GM18907 (cell line): ENCODE measurements around the gene DYSF.
A peak's percentile ranks its signal among the peaks of the same experiment; 100 is the strongest.

ENCODE experiments used
- ATAC-seq: cut with Tn5 transposase; IDR thresholded peaks from one replicate; pipeline ENCODE4 v1.9.1; 2021; ENCODE audit warnings: mild to moderate bottlenecking, moderate library complexity; ENCODE audit not compliant: unreplicated experiment

The DYSF gene

GRCh38 chr2:71521436-71521950 is 68.1 kb downstream of the DYSF start:
- no peak for ATAC-seq

GRCh38 chr2:71524476-71524875 is 71.1 kb downstream of the DYSF start:
- ATAC-seq, result no peak

- no peak for ATAC-seq
Observed at GRCh38 chr2:71526141-71526540, 72.8 kb downstream of the DYSF start.

- ATAC-seq, result no peak
Observed at GRCh38 chr2:71526975-71527374, 73.6 kb downstream of the DYSF start.

- no peak for ATAC-seq
Observed at GRCh38 chr2:71528131-71528591, 74.8 kb downstream of the DYSF start.

- no peak for ATAC-seq
Observed at GRCh38 chr2:71528749-71529148, 75.4 kb downstream of the DYSF start.

GRCh38 chr2:71530211-71530610 is 76.8 kb downstream of the DYSF start:
- no peak for ATAC-seq

DNA sequence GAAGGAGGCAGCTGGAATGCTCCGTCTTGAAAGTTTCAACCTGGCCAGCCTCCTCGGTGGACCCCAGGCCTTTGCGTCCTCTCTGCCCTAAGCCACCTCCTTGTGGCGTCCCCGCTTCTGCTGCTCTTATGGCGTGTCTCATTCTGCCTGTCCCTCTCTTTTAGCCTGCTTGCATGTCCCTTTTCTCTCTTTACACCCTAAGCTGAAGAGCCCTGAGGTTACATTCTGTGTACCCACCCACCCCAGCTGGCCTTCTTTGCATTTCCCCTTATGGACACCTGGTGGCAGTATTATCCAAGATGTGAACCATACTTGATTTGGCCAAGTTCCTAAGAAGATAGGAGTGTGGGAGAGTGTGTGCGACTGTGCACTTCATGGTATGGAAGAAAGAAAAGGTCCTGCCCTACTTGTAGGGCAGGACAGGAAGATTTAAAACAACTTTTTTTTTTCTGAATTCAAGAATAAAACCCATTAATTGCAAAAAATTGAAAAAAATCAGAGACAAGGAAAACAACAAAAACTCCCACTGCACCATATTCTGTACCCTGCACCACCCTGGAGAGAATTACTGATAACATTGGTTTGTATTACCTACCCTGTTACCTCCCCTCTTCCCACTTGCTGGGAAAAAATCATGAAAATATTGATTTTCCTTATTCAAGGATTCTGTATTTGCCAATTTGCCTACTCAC is 77.4 kb downstream of the DYSF start:
- ATAC-seq, result no peak

- ATAC-seq, result no peak
Observed at GRCh38 chr2:71531522-71532047, 78.2 kb downstream of the DYSF start.

DNA sequence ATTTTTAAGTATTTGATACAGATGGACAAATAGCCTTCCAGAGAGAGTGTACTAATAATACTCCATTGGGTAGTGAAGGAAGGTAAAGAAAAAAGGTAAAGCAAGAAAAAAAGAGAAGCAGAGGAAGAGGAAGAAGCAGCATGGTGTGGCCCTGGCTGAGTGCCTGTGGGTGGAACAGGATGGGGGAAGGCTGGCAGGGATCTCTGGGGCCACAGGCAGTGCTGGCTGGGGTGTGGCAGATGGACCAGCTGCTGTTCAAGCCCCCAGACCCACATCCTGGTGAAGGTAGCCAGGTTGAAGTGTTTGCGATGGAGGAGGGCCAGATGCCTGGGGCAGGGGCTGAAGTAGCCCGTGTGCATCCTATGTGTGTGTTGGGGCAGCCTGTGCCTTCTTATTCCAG is 79.0 kb downstream of the DYSF start:
- ATAC-seq, result no peak

GRCh38 chr2:71534201-71534600 is 80.8 kb downstream of the DYSF start:
- no peak for ATAC-seq

DNA sequence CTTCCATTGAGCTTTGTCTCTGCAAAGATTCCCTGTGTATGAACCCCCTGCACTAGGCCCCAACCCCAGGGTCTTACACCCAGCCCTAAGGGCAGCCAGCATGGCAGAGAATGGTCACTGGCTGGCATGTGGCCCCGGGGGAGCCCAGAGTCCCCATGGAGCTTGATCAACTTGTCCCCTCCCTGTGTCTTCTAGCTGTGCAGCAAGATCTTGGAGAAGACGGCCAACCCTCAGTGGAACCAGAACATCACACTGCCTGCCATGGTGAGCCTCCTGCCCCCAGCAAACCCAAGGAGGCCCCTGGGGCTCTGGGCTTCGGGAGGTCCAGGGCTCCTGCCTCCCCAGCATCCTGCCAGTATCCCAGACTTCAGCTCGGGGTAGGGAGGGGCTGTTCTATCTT is 81.5 kb downstream of the DYSF start:
- ATAC-seq, result no peak

GRCh38 chr2:71535526-71535925 is 82.2 kb downstream of the DYSF start:
- ATAC-seq, result no peak

GRCh38 chr2:71536226-71536671 is 82.9 kb downstream of the DYSF start:
- ATAC-seq, result no peak

GRCh38 chr2:71538241-71538640 is 84.9 kb downstream of the DYSF start:
- ATAC-seq, result no peak

DNA sequence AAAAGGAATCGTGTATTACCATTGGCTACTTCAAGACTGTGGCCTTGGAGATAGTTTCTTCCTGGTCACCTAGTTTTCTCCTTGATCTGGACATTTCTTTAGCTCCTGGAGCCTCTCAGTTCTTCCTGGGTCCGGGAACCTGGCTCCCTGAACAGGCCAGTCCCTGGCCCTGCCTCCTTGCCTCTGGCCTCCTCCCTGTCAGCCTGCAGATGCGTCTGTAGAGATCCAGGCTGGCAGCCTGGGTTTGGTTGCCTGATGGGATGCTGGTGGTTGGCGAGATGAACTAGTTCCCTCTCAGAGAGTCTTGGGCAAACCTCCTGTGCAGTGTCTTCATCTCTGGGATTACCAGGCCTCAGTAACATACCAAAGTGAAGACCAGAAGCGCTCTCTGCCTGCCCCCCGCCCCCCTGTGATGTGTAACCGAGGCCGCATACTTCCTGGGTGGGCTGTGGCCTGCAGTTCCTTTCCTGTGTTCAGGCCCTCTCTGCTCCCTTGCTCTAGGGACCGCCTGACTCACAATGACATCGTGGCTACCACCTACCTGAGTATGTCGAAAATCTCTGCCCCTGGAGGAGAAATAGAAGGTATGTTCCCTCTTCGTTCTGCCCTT is 85.4 kb downstream of the DYSF start:
- no peak for ATAC-seq

DNA sequence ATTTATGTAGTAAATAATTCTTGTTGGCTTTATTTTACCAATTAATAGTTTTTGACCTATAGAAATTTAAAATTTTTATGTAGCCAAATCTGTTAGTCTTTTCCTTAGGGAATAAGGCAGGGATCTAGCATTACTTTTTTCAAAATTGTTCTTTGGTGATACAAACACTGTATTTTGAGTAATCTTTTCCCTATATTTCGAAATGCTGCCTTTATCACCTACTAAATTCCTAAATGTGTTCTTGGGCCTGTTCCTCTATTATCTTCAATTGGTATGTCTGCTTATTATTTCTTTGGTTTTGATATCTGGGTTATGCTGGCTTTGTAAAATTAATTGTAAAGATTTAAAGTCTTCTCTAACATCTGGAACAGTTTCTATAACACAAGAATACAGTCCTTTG is 87.5 kb downstream of the DYSF start:
- ATAC-seq, result no peak

DNA sequence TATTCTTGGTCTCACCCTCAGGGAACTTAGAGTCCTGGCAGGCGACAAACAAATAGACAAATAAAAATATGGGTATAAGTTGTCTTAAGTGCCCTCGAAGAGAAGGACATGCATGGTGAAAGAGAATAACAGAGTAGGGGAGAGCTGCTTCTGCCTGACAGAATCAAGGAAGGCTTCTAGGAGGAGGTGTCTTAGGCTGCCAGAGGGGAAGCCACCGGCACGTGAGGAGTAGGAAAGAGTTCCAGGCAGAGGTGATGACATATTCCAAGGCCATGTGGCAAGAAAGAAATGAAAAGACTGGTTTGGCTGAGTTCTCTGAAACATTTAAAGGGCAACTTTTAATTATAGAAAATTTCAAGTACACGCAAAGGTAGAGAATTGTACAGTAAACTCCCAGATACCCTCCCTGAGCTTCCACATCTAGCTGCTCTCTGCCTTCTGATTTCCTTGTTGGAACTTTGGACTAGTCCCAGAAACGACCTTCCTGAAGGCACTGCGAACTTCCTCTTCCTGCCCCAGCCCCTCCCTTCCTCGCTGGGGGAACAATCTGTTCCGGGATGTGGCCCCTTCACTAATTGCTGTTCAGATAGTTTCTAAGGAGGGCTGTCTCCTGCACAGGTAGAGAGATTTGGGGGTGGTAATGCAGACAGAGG is 91.7 kb downstream of the DYSF start:
- no peak for ATAC-seq

GRCh38 chr2:71545572-71546274 is 92.4 kb downstream of the DYSF start:
- ATAC-seq, result peak; percentile 59

DNA sequence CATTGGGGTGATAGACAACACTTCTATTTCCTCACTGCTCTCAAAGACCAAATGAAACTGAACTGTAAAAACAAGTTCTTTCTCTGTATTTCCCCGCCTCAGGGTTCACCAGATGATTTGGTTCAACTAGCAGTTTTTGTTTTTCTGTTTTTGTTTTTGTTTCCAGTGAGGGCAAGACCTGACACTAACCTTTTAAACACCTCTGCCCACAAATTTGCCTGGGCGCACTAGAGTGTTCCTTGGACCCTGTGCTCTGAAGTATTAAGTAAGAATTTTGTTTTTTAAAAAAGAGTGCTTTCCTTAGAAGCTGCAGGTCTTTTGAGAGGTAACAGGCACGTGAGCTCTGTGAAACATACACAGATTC is 92.9 kb downstream of the DYSF start:
- no peak for ATAC-seq

DNA sequence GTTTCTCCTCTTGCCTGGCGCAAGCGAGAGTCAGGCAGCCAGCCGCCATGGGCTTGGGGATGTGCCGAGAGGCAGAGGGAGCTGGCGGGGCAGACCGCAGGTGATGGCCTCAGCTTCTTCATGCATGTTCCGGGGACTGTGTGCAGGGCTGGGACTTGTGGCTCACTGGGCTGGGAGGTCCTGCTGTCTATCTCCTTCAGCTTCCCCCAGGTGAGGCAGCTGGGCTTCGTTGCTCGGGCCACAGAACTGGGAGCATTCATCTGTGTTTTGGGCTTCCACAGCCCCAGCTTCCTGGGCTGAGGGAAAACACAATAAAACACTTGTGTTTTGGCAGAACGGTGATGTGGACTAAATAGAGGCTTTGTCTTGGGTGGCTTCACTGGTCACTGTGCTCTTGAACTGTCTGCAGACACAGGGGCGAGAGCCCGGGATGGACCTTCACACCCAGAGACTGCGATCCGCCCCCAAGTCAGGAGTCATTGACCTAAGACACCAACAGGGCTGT is 93.5 kb downstream of the DYSF start:
- no peak for ATAC-seq
